NCI-H460 (cell line): Measurements from ENCODE around the gene RRN3. TPM values are rescaled to one million over a fixed set of nuclear protein-coding genes. Genes with fewer than 3 reads are reported as not detected.
A peak's percentile ranks its signal among the peaks of the same experiment; 100 is the strongest.
"Not testable (repeated sequence)": the region's sequence is repeated elsewhere in the genome, so short reads cannot be mapped to it uniquely, and the experiment has no call there.

Experiments
- DNase-seq: peaks from one replicate; pipeline ENCODE4 v3.0.0-alpha.2; 2016; ENCODE audit warnings: low read depth; ENCODE audit errors: extremely low read depth
- total RNA-seq: library from RNA; depleted of rRNA; stranded (reverse); fragments of >200 nt; shearing (Covaris generic); gene quantifications from 2 replicates; pipeline ENCODE4 v1.2.3, GENCODE V29; 2014

The RRN3 gene
- total RNA-seq, 1 experiment from 2014 or later, result 63.2 TPM

- no peak for DNase-seq
These were observed 40.2 kb downstream of the RRN3 start for GRCh38 chr16:15053904-15054303.

- DNase-seq, result no peak
These were observed 41.2 kb downstream of the RRN3 start for GRCh38 chr16:15052747-15053476.

GRCh38 chr16:15051387-15051951, 42.6 kb downstream of the RRN3 start:
- DNase-seq, result no peak

GRCh38 chr16:15050440-15050839, 43.6 kb downstream of the RRN3 start:
- not testable (repeated sequence) for DNase-seq

DNA sequence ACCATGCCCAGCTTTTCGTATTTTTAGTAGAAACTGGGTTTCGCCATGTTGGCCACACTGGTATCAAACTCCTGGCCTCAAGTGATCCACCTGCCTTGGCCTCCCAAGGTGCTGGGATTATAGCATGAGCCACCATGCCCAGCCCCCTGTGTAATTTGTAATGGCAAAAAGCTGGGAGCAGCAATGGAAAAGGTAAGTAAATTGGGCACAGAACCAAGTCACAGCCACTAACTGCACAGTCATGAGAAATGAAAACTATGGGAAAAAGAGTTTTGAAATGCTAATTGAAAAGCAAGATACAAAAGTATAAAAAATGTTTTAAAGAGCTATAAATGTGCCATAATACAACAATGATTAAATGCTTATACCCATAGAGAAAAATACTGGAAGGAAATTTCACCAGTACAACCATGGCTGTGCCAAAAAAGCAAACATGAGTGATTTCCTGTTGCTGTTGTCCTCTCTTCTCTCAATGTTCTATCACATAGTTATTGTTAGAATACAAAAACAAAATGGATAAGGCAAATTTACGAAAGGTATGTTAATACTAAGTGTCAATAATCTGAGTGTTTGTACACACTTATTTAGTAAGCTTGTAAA, 44.4 kb downstream of the RRN3 start:
- DNase-seq, result no peak

- DNase-seq, result no peak
These were observed 47.2 kb downstream of the RRN3 start for GRCh38 chr16:15046692-15047376.

DNA sequence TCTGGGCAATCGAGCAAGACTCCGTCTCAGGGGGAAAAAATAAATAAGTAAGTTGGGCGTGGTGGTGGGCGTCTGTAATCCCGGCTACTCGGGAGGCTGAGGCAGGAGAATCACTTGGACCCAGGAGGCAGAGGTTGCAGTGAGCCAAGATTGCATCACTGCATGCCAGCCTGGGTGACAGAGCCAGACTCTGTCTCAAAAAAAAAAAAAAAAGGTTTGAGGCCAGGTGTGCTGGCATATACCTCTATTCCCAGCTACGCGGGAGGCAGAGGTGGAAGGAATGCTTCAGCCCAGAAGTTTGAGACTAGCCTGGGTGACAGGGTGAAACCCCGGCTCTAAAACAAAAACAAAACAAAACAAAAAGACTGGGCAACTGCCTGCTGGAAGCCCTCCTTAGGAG, 48.8 kb downstream of the RRN3 start:
- not testable (repeated sequence) for DNase-seq

- no peak for DNase-seq
These were observed 49.8 kb downstream of the RRN3 start for GRCh38 chr16:15044286-15044685.

GRCh38 chr16:15043344-15043743, 50.7 kb downstream of the RRN3 start:
- no peak for DNase-seq

DNA sequence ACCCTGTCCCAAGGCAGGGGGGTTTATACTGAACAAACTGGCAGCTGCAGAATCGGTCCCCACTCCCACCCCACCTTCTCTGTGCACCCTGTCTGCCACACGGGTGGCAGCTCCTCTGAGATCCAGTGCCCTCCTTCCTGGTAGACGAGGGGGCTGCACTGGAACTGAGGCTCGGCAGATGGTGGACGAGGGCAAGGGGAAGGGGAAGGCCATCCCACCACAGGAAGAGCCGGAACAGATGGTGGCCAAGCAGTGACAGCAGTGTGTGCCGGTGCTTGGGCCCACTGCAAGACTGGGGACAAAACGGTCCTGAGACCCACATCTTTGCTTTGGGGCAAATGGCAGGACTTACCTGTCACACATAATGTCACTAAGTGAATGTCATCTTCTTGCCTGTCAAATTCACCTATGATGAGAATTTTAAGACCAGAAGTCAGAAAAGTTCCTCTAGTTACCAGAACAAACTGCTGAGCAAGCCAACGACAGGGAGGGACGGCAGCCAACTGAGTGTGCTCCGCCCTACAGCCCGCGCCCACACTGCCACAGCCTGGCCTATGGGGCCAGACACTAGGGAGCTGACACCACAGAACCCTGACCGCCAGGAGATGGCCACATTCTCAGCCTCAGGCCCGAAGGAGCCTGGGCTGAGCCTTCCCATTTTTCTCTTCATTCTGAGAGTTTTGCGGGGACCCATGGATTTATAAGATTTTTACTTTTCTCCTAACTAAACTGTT, 52.6 kb downstream of the RRN3 start:
- peak; percentile 46 for DNase-seq

DNA sequence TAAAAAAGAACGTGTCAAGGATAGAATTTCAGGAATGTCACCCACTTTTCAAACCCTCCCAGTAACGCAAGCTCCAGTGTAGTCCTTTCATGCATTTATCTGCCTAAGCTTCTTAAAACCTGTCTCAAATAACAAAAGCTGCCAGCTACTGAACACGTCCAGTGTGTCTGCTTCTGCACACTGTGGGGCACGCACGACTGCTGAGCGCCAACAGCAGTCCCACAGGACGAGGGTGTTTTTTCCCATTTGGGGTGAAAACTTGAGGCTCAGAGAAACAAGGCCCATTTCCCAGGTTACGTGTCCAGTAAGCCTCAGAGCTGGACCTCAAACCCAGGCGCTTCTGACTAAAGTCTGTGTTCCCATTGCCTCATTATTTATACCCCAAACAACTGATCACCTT, 55.4 kb downstream of the RRN3 start:
- DNase-seq, result no peak

GRCh38 chr16:15037745-15038144, 56.3 kb downstream of the RRN3 start:
- DNase-seq, result no peak

- no peak for DNase-seq
These were observed 57.1 kb downstream of the RRN3 start for GRCh38 chr16:15037003-15037402.

- DNase-seq, result no peak
These were observed 58.8 kb downstream of the RRN3 start for GRCh38 chr16:15035163-15035729.

GRCh38 chr16:15034266-15035162, 59.6 kb downstream of the RRN3 start:
- DNase-seq, result no peak

GRCh38 chr16:15033309-15033707, 60.8 kb downstream of the RRN3 start:
- DNase-seq, result no peak

DNA sequence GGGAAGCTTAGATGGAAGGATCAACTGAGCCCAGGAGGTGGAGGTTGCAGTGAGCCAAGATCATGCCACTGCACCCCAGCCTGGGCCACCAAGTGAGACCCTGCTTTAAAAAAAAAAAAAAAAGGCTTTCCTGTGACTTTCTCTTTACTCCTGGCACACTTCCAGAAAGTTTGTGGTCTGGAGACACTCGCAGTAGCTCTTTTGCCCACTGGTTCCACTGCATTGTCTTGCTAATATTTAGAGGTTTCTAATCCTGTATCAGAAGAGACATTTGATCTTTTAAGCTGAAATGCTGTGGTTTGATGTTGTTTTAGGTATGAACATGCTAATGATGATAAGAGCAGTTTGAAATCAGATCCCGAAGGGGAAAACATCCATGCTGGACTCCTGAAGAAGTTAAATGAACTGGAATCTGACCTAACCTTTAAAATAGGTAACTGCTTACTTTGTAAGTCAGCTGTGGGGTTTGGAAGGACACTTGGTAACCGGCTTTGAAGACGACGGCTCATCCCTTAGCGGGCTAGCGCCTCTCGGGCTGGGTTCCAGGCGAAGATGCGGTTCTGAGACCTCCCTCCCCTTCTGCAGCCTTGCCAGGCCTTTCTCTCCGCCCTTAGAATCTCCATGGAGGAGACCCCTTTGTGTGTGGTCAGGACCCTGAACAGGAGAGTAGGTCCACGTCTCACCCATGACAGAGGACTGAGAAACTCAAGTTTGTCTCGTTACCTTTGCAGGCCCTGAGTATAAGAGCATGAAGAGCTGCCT, 61.3 kb downstream of the RRN3 start:
- no peak for DNase-seq

- DNase-seq, result no peak
These were observed 62.5 kb downstream of the RRN3 start for GRCh38 chr16:15031586-15031985.

DNA sequence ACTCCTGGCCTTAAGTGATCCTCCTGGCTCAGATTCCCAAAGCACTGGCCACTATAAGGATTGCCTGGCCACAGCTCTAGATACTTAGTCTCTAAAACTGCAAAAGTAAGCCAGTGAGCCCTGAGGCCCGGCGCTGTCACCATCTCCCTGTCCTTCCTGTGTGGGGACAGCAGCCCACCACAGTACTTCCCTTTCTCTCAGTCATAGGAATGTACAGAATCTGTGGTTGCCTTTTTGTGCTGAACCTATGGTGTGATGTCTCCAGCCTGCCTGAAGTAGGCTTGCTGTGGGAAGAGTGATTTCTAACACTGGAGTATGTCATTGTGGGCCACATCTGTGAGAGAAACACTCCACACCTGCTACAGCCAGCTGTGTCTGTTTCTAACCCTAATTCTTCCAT, 62.9 kb downstream of the RRN3 start:
- DNase-seq, result no peak
